ENCODE results near the gene ZNF618. TPM values are rescaled to one million over a fixed set of nuclear protein-coding genes. Genes with fewer than 3 reads are reported as not detected.

ZNF618 gene
- total and polyA plus RNA-seq, 2 experiments from 2014 or later = 10.2 to 14.0 TPM

- DNase-seq (ENCODE audit: low spot score) = no peak
- H3K4me2 ChIP-seq = no peak overlapping the region
- 88% methylated on average over 4 of the region's 4 CpGs for WGBS (ENCODE audit: low lambda C conversion rate, missing lambda C conversion rate)
- H4K20me1 ChIP-seq (ENCODE audit: insufficient read depth, poor library complexity, severe bottlenecking) = no peaks in the 10 kb centered on the region
- H2AFZ ChIP-seq = no peak overlapping the region
- H3K27me3 ChIP-seq = no peaks in the 10 kb centered on the region
- TF ChIP-seq, protein P1, sequence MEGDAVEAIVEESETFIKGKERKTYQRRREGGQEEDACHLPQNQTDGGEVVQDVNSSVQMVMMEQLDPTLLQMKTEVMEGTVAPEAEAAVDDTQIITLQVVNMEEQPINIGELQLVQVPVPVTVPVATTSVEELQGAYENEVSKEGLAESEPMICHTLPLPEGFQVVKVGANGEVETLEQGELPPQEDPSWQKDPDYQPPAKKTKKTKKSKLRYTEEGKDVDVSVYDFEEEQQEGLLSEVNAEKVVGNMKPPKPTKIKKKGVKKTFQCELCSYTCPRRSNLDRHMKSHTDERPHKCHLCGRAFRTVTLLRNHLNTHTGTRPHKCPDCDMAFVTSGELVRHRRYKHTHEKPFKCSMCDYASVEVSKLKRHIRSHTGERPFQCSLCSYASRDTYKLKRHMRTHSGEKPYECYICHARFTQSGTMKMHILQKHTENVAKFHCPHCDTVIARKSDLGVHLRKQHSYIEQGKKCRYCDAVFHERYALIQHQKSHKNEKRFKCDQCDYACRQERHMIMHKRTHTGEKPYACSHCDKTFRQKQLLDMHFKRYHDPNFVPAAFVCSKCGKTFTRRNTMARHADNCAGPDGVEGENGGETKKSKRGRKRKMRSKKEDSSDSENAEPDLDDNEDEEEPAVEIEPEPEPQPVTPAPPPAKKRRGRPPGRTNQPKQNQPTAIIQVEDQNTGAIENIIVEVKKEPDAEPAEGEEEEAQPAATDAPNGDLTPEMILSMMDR (IDR thresholded peaks at IDR 0.05; ENCODE audit: poor library complexity) = no peak
- no peak for TF ChIP-seq EZH2phosphoT487 (IDR thresholded peaks at IDR 0.05; ENCODE audit: low read depth, severe bottlenecking, unreplicated experiment)
- TF ChIP-seq EZH2 (IDR thresholded peaks at IDR 0.05; ENCODE audit: borderline replicate concordance) = no peak
- H3K9me2 ChIP-seq (replicated peaks; ENCODE audit: insufficient read depth) = no peaks in the 10 kb centered on the region
- H3K4me3 ChIP-seq = no peak overlapping the region
- no peak overlapping the region for H3K27ac ChIP-seq
- no peaks in the 10 kb centered on the region for H3K36me3 ChIP-seq (replicated peaks; ENCODE audit: insufficient read depth, low read depth)
- H3K4me1 ChIP-seq (ENCODE audit: insufficient read depth) = no peaks in the 10 kb centered on the region
- H3K79me2 ChIP-seq = no peaks in the 10 kb centered on the region
- no peaks in the 10 kb centered on the region for H3K9me3 ChIP-seq (ENCODE audit: low read depth)
Observed at GRCh38 chr9:114092336-114092735, 216.2 kb downstream of the ZNF618 start.

DNA sequence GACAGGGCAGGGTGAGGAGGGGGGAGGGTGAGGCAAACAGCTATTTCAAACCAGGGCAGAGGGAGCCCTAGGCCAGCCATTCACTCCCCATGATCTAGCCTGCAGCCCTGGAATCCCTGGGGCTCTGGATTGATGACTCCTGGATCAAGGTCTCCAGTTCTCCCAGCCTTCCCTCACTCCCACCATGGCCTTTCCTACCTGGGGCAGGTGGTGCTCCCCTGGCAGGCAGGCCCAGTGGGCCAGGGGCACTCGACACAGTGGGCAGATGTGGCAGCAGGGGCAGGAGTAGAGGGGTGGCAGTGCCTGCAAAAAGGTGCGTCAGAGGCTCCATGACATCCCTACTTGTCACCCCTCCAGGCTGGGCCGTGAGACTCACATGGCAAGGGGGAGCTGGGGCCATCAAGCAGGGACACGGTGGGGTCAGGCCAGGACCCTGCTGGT, 216.9 kb downstream of the ZNF618 start:
- Histone ChIP-seq H3K36me3 (replicated peaks; ENCODE audit: insufficient read depth, low read depth) (no peaks in the 10 kb centered on the region), H3K4me2 (no peak overlapping the region), H3K79me2 (no peaks in the 10 kb centered on the region), H3K9me2 (replicated peaks; ENCODE audit: insufficient read depth) (no peaks in the 10 kb centered on the region), H2AFZ (no peak overlapping the region), H3K27ac (no peak overlapping the region), H3K4me1 (ENCODE audit: insufficient read depth) (peaks cover 4% of the 10 kb centered on the region), H3K9me3 (ENCODE audit: low read depth) (no peaks in the 10 kb centered on the region), H3K27me3 (peaks cover 4% of the 10 kb centered on the region), H3K4me3 (no peak overlapping the region), H4K20me1 (ENCODE audit: insufficient read depth, poor library complexity, severe bottlenecking) (no peaks in the 10 kb centered on the region)
- no peak for DNase-seq (ENCODE audit: low spot score)
- TF ChIP-seq EZH2 (IDR thresholded peaks at IDR 0.05; ENCODE audit: borderline replicate concordance) = no peak
- TF ChIP-seq, protein P1 (IDR thresholded peaks at IDR 0.05; ENCODE audit: poor library complexity) = no peak
- no peak for TF ChIP-seq EZH2phosphoT487 (IDR thresholded peaks at IDR 0.05; ENCODE audit: low read depth, severe bottlenecking, unreplicated experiment)
- WGBS (ENCODE audit: low lambda C conversion rate, missing lambda C conversion rate) = 92% methylated on average over 4 of the region's 4 CpGs

GRCh38 chr9:114093761-114094505, 217.8 kb downstream of the ZNF618 start:
- H3K27me3 ChIP-seq = peaks cover 4% of the 10 kb centered on the region
- 93% methylated on average over 9 of the region's 9 CpGs for WGBS (ENCODE audit: low lambda C conversion rate, missing lambda C conversion rate)

More at GRCh38 chr9:114093761-114094505, 217.8 kb downstream of the ZNF618 start:
- Histone ChIP-seq H4K20me1 (ENCODE audit: insufficient read depth, poor library complexity, severe bottlenecking) (no peaks in the 10 kb centered on the region), H3K79me2 (no peaks in the 10 kb centered on the region), H3K36me3 (replicated peaks; ENCODE audit: insufficient read depth, low read depth) (no peaks in the 10 kb centered on the region), H3K9me3 (ENCODE audit: low read depth) (no peaks in the 10 kb centered on the region), H3K4me1 (ENCODE audit: insufficient read depth) (peaks cover 4% of the 10 kb centered on the region), H3K4me3 (no peak overlapping the region), H3K27ac (no peak overlapping the region), H3K4me2 (no peak overlapping the region), H2AFZ (no peak overlapping the region), H3K9me2 (replicated peaks; ENCODE audit: insufficient read depth) (no peaks in the 10 kb centered on the region)
- TF ChIP-seq EZH2 (IDR thresholded peaks at IDR 0.05; ENCODE audit: borderline replicate concordance) (no peak), EZH2phosphoT487 (IDR thresholded peaks at IDR 0.05; ENCODE audit: low read depth, severe bottlenecking, unreplicated experiment) (no peak)
- TF ChIP-seq, protein P1 (IDR thresholded peaks at IDR 0.05; ENCODE audit: poor library complexity) = no peak
- DNase-seq (ENCODE audit: low spot score) = no peak
